Spleen (tissue), 7 donors: ENCODE measurements around the gene NHSL1.

ENCODE experiments used
- CTCF ChIP-seq, 11 experiments: fragments of 200-600 bp in 7 of 11; fragments of 450-650 bp in 4 of 11; sonication (generic) in 4 of 11; IDR thresholded peaks in 8 of 11; conservative IDR thresholded peaks in 3 of 11; 1 replicate in 7 of 11; 2 replicates in 4 of 11; pipeline versions ENCODE4 v1.4.0 to v1.8.0; 2016 to 2021; ENCODE audit warnings: antibody characterized with exemption in 11 of 11, inconsistent platforms in 4 of 11, mild to moderate bottlenecking in 1 of 11
- POLR2AphosphoS5 ChIP-seq, 3 donors: sonication (generic); formaldehyde crosslinking; IDR thresholded peaks; one replicate each; pipeline ENCODE4 v1.5.1; 2017; ENCODE audit warnings: antibody characterized with exemption in 3 of 3
- donor health status: DM: no; HTN: no; CAD: no; lungs with moderate emphysema.
- donor health status: DM: no; HTN: no; CAD: no.
- donor health status: DM: no; HTN: no; CAD: no.

- no peak for TF ChIP-seq CTCF (IDR thresholded peaks at IDR 0.05 in 8 of 11, conservative IDR thresholded peaks at IDR 0.05 in 3 of 11)
- no peak for TF ChIP-seq POLR2AphosphoS5 (IDR thresholded peaks at IDR 0.05)
Observed at GRCh38 chr6:138510093-138510492, 10.8 kb upstream of the NHSL1 start.
